Measurements from ENCODE around the gene NTSR2.

GRCh38 chr2:11646530-11646929 is 23.5 kb downstream of the NTSR2 start:
- TF ChIP-seq CTCF (IDR thresholded peaks at IDR 0.05) (no peak), POLR2AphosphoS2 (conservative IDR thresholded peaks at IDR 0.05; ENCODE audit: low read length) (no peak)

All from A549 (cell line).